ENCODE measurements around the gene CCDC169. TPM values are rescaled to one million over a fixed set of nuclear protein-coding genes. Genes with fewer than 3 reads are reported as not detected.

The CCDC169 gene
- total and polyA plus RNA-seq, 2 of the 4 experiments (the other 2 are of a cell fraction), result 0.54 to 0.62 TPM

DNA sequence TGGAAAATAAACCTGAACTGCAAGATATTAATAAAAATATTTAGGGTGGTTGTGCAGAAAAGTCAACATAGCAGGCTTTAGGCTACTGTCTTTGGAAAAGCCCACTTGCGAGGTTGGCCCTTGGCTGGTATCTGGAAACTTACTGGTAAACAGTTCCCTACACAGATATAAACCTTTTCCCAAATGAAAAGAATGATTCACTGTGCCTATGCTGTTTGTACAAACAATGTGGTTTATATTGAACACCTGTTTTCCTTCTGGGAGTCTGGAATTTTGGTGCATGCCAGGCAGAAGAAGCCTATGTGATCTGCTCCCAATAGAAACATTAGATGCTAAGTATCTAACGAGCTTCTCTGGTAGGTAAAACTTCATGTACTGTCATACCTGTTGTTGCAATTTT, 53.5 kb downstream of the CCDC169 start:
- WGBS, 2 experiments (ENCODE audit: extremely low coverage in 2 of 2, insufficient read length in 1 of 2), result no CpG with 5 or more reads among the region's 2 CpGs
- H3K4me1 ChIP-seq (ENCODE audit: control insufficient read depth, insufficient read depth, low read length), result no peaks in the 10 kb centered on the region
- H4K8ac ChIP-seq (ENCODE audit: low read depth in 2 of 2, low read length in 2 of 2), result no peak overlapping the region
- H3K4me2 ChIP-seq (ENCODE audit: low read depth, low read length), result no peak overlapping the region
- H3K9ac ChIP-seq (ENCODE audit: low read depth, low read length), result no peak overlapping the region
- no peaks in the 10 kb centered on the region for H3K79me1 ChIP-seq (ENCODE audit: low read depth in 1 of 2, low read length in 2 of 2)
- H3K4me3 ChIP-seq (ENCODE audit: insufficient read depth, low read depth, low read length), result no peak overlapping the region
- no peak overlapping the region for H4K91ac ChIP-seq (ENCODE audit: insufficient read depth, low read depth, low read length)
- intact Hi-C loops (cut with micrococcal nuclease), result no loop called here
- BruUV-seq (replicated peaks), result no TSS peak
- ChIA-PET CTCF (no interaction called here), POLR2A (ENCODE audit: unreplicated experiment) (no interaction called here)
- no peak overlapping the region for H2BK120ac ChIP-seq (ENCODE audit: low read depth, low read length)
- in situ Hi-C loops (cut with MboI; ENCODE audit: low sequenced_read_pairs), result no loop called here
- H2BK5ac ChIP-seq (ENCODE audit: low read depth, low read length, poor library complexity, severe bottlenecking), result no peak overlapping the region
- H3K56ac ChIP-seq (ENCODE audit: extremely low read depth, insufficient read depth, low read length), result no peak overlapping the region
- ATAC-seq (ENCODE audit: low read depth), result no peak
- no peak overlapping the region for H4K5ac ChIP-seq (ENCODE audit: low read depth, low read length)
- H2AFZ ChIP-seq (replicated peaks; ENCODE audit: low read length, poor library complexity), result no peak overlapping the region
- no peak overlapping the region for H3K27ac ChIP-seq (ENCODE audit: insufficient read depth, low read length)
- H3K9me1 ChIP-seq (ENCODE audit: insufficient read depth, low read length), result no peaks in the 10 kb centered on the region
- no peak overlapping the region for H2BK15ac ChIP-seq (ENCODE audit: low read depth, low read length)
- H2BK20ac ChIP-seq (ENCODE audit: low read depth, low read length), result no peak overlapping the region
- no peaks in the 10 kb centered on the region for H3K36me3 ChIP-seq (ENCODE audit: control insufficient read depth, insufficient read depth, low read length)
- no peak overlapping the region for H3K23ac ChIP-seq (ENCODE audit: low read depth, low read length)
- no peak overlapping the region for H2AK9ac ChIP-seq (replicated peaks; ENCODE audit: low read depth, low read length, poor library complexity)
- H3K18ac ChIP-seq (ENCODE audit: low read depth, low read length), result no peak overlapping the region
- H2AK5ac ChIP-seq (ENCODE audit: low read depth, low read length), result no peak overlapping the region
- H3K14ac ChIP-seq (replicated peaks; ENCODE audit: low read depth, low read length), result no peak overlapping the region
- dilution Hi-C loops (cut with HindIII; ENCODE audit: low sequenced_read_pairs, unreplicated experiment), result no loop called here
- DNase-seq, result no peak
- H3K4ac ChIP-seq (ENCODE audit: low read depth, low read length), result no peak overlapping the region
- H4K20me1 ChIP-seq (ENCODE audit: insufficient read depth, low read length), result no peaks in the 10 kb centered on the region
- H3K27me3 ChIP-seq (ENCODE audit: control insufficient read depth, insufficient read depth, low read length), result no peaks in the 10 kb centered on the region
- H3K9me3 ChIP-seq (ENCODE audit: control insufficient read depth, insufficient read depth, low read length), result no peaks in the 10 kb centered on the region
- TF ChIP-seq FOS (IDR thresholded peaks at IDR 0.05; ENCODE audit: low read depth, low read length) (no peak), MXI1 (IDR thresholded peaks at IDR 0.05; ENCODE audit: borderline replicate concordance, low read depth, low read length) (no peak), CEBPB (IDR thresholded peaks at IDR 0.05; ENCODE audit: low read depth, low read length) (no peak), RFX5 (IDR thresholded peaks at IDR 0.05; ENCODE audit: low read depth, low read length) (no peak), MAZ (IDR thresholded peaks at IDR 0.05; ENCODE audit: borderline replicate concordance, low read depth, low read length) (no peak), NFE2L2 (IDR thresholded peaks at IDR 0.05; ENCODE audit: low read depth, low read length) (no peak), CHD1 (IDR thresholded peaks at IDR 0.05; ENCODE audit: low read depth, low read length) (no peak), BHLHE40 (IDR thresholded peaks at IDR 0.05; ENCODE audit: low read depth, low read length) (no peak), RCOR1 (IDR thresholded peaks at IDR 0.05; ENCODE audit: insufficient replicate concordance, low read length) (no peak), SMC3 (IDR thresholded peaks at IDR 0.05; ENCODE audit: low read depth, low read length) (no peak), MAFK (IDR thresholded peaks at IDR 0.05; ENCODE audit: low read depth, low read length) (no peak), RAD21 (IDR thresholded peaks at IDR 0.05; ENCODE audit: low read length) (no peak), POLR2A (IDR thresholded peaks at IDR 0.05; ENCODE audit: low read depth, low read length) (no peak)
- TF ChIP-seq, protein P1, sequence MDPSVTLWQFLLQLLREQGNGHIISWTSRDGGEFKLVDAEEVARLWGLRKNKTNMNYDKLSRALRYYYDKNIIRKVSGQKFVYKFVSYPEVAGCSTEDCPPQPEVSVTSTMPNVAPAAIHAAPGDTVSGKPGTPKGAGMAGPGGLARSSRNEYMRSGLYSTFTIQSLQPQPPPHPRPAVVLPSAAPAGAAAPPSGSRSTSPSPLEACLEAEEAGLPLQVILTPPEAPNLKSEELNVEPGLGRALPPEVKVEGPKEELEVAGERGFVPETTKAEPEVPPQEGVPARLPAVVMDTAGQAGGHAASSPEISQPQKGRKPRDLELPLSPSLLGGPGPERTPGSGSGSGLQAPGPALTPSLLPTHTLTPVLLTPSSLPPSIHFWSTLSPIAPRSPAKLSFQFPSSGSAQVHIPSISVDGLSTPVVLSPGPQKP (IDR thresholded peaks at IDR 0.05; ENCODE audit: borderline replicate concordance, low read depth, low read length), result no peak
- TF ChIP-seq, protein P2, sequence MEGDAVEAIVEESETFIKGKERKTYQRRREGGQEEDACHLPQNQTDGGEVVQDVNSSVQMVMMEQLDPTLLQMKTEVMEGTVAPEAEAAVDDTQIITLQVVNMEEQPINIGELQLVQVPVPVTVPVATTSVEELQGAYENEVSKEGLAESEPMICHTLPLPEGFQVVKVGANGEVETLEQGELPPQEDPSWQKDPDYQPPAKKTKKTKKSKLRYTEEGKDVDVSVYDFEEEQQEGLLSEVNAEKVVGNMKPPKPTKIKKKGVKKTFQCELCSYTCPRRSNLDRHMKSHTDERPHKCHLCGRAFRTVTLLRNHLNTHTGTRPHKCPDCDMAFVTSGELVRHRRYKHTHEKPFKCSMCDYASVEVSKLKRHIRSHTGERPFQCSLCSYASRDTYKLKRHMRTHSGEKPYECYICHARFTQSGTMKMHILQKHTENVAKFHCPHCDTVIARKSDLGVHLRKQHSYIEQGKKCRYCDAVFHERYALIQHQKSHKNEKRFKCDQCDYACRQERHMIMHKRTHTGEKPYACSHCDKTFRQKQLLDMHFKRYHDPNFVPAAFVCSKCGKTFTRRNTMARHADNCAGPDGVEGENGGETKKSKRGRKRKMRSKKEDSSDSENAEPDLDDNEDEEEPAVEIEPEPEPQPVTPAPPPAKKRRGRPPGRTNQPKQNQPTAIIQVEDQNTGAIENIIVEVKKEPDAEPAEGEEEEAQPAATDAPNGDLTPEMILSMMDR (conservative IDR thresholded peaks at IDR 0.05; ENCODE audit: low read depth, low read length), result no peak
- TF ChIP-seq, protein P3, sequence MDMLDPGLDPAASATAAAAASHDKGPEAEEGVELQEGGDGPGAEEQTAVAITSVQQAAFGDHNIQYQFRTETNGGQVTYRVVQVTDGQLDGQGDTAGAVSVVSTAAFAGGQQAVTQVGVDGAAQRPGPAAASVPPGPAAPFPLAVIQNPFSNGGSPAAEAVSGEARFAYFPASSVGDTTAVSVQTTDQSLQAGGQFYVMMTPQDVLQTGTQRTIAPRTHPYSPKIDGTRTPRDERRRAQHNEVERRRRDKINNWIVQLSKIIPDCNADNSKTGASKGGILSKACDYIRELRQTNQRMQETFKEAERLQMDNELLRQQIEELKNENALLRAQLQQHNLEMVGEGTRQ (IDR thresholded peaks at IDR 0.05; ENCODE audit: low read depth, low read length), result no peak

Data from IMR-90 (cell line).